ENCODE results near the gene COL19A1.

Gene COL19A1

GRCh38 chr6:69880601-69881000 is 14.2 kb downstream of the COL19A1 start:
- Mint-ChIP-seq H3K4me3 (no peak overlapping the region), H3K36me3 (ENCODE audit: low read depth) (no peaks in the 10 kb centered on the region), H3K4me1 (no peaks in the 10 kb centered on the region), H3K9me3 (peaks cover 1% of the 10 kb centered on the region), H3K27me3 (ENCODE audit: low read depth, poor library complexity) (no peaks in the 10 kb centered on the region), H3K27ac (no peak overlapping the region)
- TF ChIP-seq CTCF (IDR thresholded peaks at IDR 0.05) = no peak
- DNase-seq = no peak

GRCh38 chr6:69881322-69882151 is 15.2 kb downstream of the COL19A1 start:
- Mint-ChIP-seq H3K36me3 (ENCODE audit: low read depth) (no peaks in the 10 kb centered on the region), H3K9me3 (peaks cover 3% of the 10 kb centered on the region), H3K4me1 (no peaks in the 10 kb centered on the region), H3K4me3 (no peak overlapping the region), H3K27ac (no peak overlapping the region), H3K27me3 (ENCODE audit: low read depth, poor library complexity) (no peaks in the 10 kb centered on the region)
- TF ChIP-seq CTCF (IDR thresholded peaks at IDR 0.05) = no peak
- no peak for DNase-seq

GRCh38 chr6:69883551-69883950 is 17.2 kb downstream of the COL19A1 start:
- Mint-ChIP-seq H3K36me3 (ENCODE audit: low read depth) (no peaks in the 10 kb centered on the region), H3K4me3 (no peak overlapping the region), H3K27ac (no peak overlapping the region), H3K4me1 (no peaks in the 10 kb centered on the region), H3K27me3 (ENCODE audit: low read depth, poor library complexity) (no peaks in the 10 kb centered on the region), H3K9me3 (peaks cover 7% of the 10 kb centered on the region)
- TF ChIP-seq CTCF (IDR thresholded peaks at IDR 0.05) = no peak
- no peak for DNase-seq

- no peaks in the 10 kb centered on the region for H3K27me3 Mint-ChIP-seq (ENCODE audit: low read depth, poor library complexity)
- no peak for DNase-seq
- peaks cover 7% of the 10 kb centered on the region for H3K9me3 Mint-ChIP-seq
Measured at GRCh38 chr6:69884231-69884630, 17.9 kb downstream of the COL19A1 start.

GRCh38 chr6:69887026-69887425 is 20.7 kb downstream of the COL19A1 start:
- TF ChIP-seq CTCF (IDR thresholded peaks at IDR 0.05) = no peak
- Mint-ChIP-seq H3K4me3 (no peak overlapping the region), H3K36me3 (ENCODE audit: low read depth) (no peaks in the 10 kb centered on the region), H3K9me3 (peaks cover 14% of the 10 kb centered on the region), H3K4me1 (no peaks in the 10 kb centered on the region), H3K27me3 (ENCODE audit: low read depth, poor library complexity) (no peaks in the 10 kb centered on the region), H3K27ac (no peak overlapping the region)
- DNase-seq = no peak

More at GRCh38 chr6:69884231-69884630, 17.9 kb downstream of the COL19A1 start:
- TF ChIP-seq CTCF (IDR thresholded peaks at IDR 0.05) = no peak
- no peaks in the 10 kb centered on the region for H3K4me1 Mint-ChIP-seq
- H3K27ac Mint-ChIP-seq = no peak overlapping the region
- no peaks in the 10 kb centered on the region for H3K36me3 Mint-ChIP-seq (ENCODE audit: low read depth)
- H3K4me3 Mint-ChIP-seq = no peak overlapping the region
